ENCODE results near the gene PCBP3.

- TF ChIP-seq CTCF (IDR thresholded peaks at IDR 0.05) (no peak), POLR2A (IDR thresholded peaks at IDR 0.05) (no peak)
Observed at GRCh38 chr21:45811136-45811535, 167.6 kb downstream of the PCBP3 start.

Data from lower leg skin (tissue), 3 donors.